Vagina (tissue), 2 donors: Measurements from ENCODE around the gene KRTAP19-1.

Experiments
- POLR2AphosphoS5 ChIP-seq, 2 donors: sonication (generic); formaldehyde crosslinking; IDR thresholded peaks; one replicate each; pipeline ENCODE4 v1.9.0; 2017; ENCODE audit warnings: antibody characterized with exemption in 2 of 2, mild to moderate bottlenecking in 2 of 2, low read depth in 1 of 2; ENCODE audit not compliant: insufficient read depth in 1 of 2
- TF ChIP-seq, protein P1 (sequence below), 3 experiments: fragments of 450-650 bp in 2 of 3; fragments of 200-600 bp in 1 of 3; sonication (generic) in 1 of 3; IDR thresholded peaks; one replicate each; pipeline ENCODE4 v1.5.1; 2017 to 2019; ENCODE audit warnings: antibody characterized with exemption in 3 of 3, mild to moderate bottlenecking in 2 of 3, moderate library complexity in 2 of 3

- TF ChIP-seq, protein P1, sequence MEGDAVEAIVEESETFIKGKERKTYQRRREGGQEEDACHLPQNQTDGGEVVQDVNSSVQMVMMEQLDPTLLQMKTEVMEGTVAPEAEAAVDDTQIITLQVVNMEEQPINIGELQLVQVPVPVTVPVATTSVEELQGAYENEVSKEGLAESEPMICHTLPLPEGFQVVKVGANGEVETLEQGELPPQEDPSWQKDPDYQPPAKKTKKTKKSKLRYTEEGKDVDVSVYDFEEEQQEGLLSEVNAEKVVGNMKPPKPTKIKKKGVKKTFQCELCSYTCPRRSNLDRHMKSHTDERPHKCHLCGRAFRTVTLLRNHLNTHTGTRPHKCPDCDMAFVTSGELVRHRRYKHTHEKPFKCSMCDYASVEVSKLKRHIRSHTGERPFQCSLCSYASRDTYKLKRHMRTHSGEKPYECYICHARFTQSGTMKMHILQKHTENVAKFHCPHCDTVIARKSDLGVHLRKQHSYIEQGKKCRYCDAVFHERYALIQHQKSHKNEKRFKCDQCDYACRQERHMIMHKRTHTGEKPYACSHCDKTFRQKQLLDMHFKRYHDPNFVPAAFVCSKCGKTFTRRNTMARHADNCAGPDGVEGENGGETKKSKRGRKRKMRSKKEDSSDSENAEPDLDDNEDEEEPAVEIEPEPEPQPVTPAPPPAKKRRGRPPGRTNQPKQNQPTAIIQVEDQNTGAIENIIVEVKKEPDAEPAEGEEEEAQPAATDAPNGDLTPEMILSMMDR (IDR thresholded peaks at IDR 0.05): no peak
- no peak for TF ChIP-seq POLR2AphosphoS5 (IDR thresholded peaks at IDR 0.05; ENCODE audit: insufficient read depth in 1 of 2, low read depth in 1 of 2)
These were observed 16.5 kb downstream of the KRTAP19-1 start for GRCh38 chr21:30463713-30464112.
